ENCODE results near the gene BORCS5. TPM values are rescaled to one million over a fixed set of nuclear protein-coding genes. Genes with fewer than 3 reads are reported as not detected.

Gene BORCS5
- total and polyA plus RNA-seq, 2 donors (not counting 1 experiment from before 2014, with no cell fraction given) = 11.9 to 46.2 TPM

- Histone ChIP-seq H2AFZ (ENCODE audit: insufficient read depth, low read depth, low read length, poor library complexity, severe bottlenecking) (no peak overlapping the region), H3K4me2 (replicated peaks; ENCODE audit: low read depth, low read length, poor library complexity, severe bottlenecking) (no peak overlapping the region), H4K20me1 (ENCODE audit: control insufficient read depth, insufficient read depth, low read length, poor library complexity, severe bottlenecking) (peaks cover 6% of the 10 kb centered on the region), H3K9me3 (ENCODE audit: control extremely low read depth in 1 of 3, control insufficient read depth in 2 of 3, insufficient read depth in 1 of 3, low read length in 2 of 3) (no peaks in the 10 kb centered on the region), H3K9ac (ENCODE audit: low read length) (no peak overlapping the region), H3K79me2 (ENCODE audit: control insufficient read depth, insufficient read depth, low read length) (no peaks in the 10 kb centered on the region), H3K27me3 (replicated peaks in 1 of 4; ENCODE audit: control extremely low read depth in 1 of 4, control insufficient read depth in 3 of 4, insufficient read depth in 4 of 4, low read length in 3 of 4) (no peaks in the 10 kb centered on the region), H3K4me1 (ENCODE audit: control insufficient read depth in 2 of 2, insufficient read depth in 2 of 2, low read length in 2 of 2) (no peaks in the 10 kb centered on the region), H3K36me3 (replicated peaks in 1 of 2; ENCODE audit: control extremely low read depth in 1 of 2, control insufficient read depth in 1 of 2, extremely low read depth in 1 of 2, insufficient read depth in 2 of 2, low read length in 1 of 2) (no peaks in the 10 kb centered on the region), H3K27ac (ENCODE audit: low read length in 2 of 2) (no peak overlapping the region), H3K4me3 (ENCODE audit: control extremely low read depth in 1 of 5, extremely low read depth in 1 of 5, insufficient read depth in 1 of 5, low read depth in 2 of 5, low read length in 4 of 5) (no peak overlapping the region)
- DNase-seq (no peak), ATAC-seq (ENCODE audit: low read depth) (no peak)
- H3K27me3 Mint-ChIP-seq = no peaks in the 10 kb centered on the region
- no peak overlapping the region for H3K4me3 Mint-ChIP-seq
- intact Hi-C loops (cut with micrococcal nuclease) = no loop called here
- POLR2A ChIA-PET = no interaction called here
- CTCF ChIA-PET = interaction anchor here (0.9 kb wide), 1 partner anchor 34 kb away, joined by 5 read pairs; no protein-coding TSS in a partner anchor
- no peaks in the 10 kb centered on the region for H3K9me3 Mint-ChIP-seq (ENCODE audit: insufficient read depth)
- peaks cover 3% of the 10 kb centered on the region for H3K4me1 Mint-ChIP-seq
- no peak overlapping the region for H3K27ac Mint-ChIP-seq
- TF ChIP-seq, protein P1, sequence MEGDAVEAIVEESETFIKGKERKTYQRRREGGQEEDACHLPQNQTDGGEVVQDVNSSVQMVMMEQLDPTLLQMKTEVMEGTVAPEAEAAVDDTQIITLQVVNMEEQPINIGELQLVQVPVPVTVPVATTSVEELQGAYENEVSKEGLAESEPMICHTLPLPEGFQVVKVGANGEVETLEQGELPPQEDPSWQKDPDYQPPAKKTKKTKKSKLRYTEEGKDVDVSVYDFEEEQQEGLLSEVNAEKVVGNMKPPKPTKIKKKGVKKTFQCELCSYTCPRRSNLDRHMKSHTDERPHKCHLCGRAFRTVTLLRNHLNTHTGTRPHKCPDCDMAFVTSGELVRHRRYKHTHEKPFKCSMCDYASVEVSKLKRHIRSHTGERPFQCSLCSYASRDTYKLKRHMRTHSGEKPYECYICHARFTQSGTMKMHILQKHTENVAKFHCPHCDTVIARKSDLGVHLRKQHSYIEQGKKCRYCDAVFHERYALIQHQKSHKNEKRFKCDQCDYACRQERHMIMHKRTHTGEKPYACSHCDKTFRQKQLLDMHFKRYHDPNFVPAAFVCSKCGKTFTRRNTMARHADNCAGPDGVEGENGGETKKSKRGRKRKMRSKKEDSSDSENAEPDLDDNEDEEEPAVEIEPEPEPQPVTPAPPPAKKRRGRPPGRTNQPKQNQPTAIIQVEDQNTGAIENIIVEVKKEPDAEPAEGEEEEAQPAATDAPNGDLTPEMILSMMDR (IDR thresholded peaks at IDR 0.05) = no peak
- TF ChIP-seq EZH2 (IDR thresholded peaks at IDR 0.05; ENCODE audit: borderline replicate concordance, insufficient read depth, low read depth, low read length, poor library complexity, severe bottlenecking) = no peak
- no CpG with 5 or more reads among the region's 5 CpGs for WGBS (ENCODE audit: insufficient coverage)
These were observed 99.8 kb downstream of the BORCS5 start for GRCh38 chr12:12456637-12457036.

GRCh38 chr12:12460935-12461922, 104.4 kb downstream of the BORCS5 start:
- TF ChIP-seq, protein P1 (IDR thresholded peaks at IDR 0.05) = no peak
- no peak for TF ChIP-seq EZH2 (IDR thresholded peaks at IDR 0.05; ENCODE audit: borderline replicate concordance, insufficient read depth, low read depth, low read length, poor library complexity, severe bottlenecking)
- no peaks in the 10 kb centered on the region for H3K79me2 ChIP-seq (ENCODE audit: control insufficient read depth, insufficient read depth, low read length)
- 67% methylated on average over 1 of the region's 8 CpGs for WGBS (ENCODE audit: insufficient coverage)
- H3K36me3 ChIP-seq (replicated peaks in 1 of 2; ENCODE audit: control extremely low read depth in 1 of 2, control insufficient read depth in 1 of 2, extremely low read depth in 1 of 2, insufficient read depth in 2 of 2, low read length in 1 of 2) = peaks cover 0 to 13% of the 10 kb centered on the region in 2 experiments
- Mint-ChIP-seq H3K4me3 (no peak overlapping the region), H3K27me3 (no peaks in the 10 kb centered on the region), H3K27ac (no peak overlapping the region), H3K9me3 (ENCODE audit: insufficient read depth) (no peaks in the 10 kb centered on the region), H3K4me1 (peaks cover 6% of the 10 kb centered on the region)
- H3K9ac ChIP-seq (ENCODE audit: low read length) = no peak overlapping the region
- ATAC-seq (ENCODE audit: low read depth) (no peak), DNase-seq (no peak)
- H2AFZ ChIP-seq (ENCODE audit: insufficient read depth, low read depth, low read length, poor library complexity, severe bottlenecking) = no peak overlapping the region
- no peak overlapping the region for H3K4me2 ChIP-seq (replicated peaks; ENCODE audit: low read depth, low read length, poor library complexity, severe bottlenecking)
- H4K20me1 ChIP-seq (ENCODE audit: control insufficient read depth, insufficient read depth, low read length, poor library complexity, severe bottlenecking) = peaks cover 6% of the 10 kb centered on the region
- intact Hi-C loops (cut with micrococcal nuclease) = no loop called here
- no peaks in the 10 kb centered on the region for H3K4me1 ChIP-seq (ENCODE audit: control insufficient read depth in 2 of 2, insufficient read depth in 2 of 2, low read length in 2 of 2)
- POLR2A ChIA-PET = no interaction called here
- CTCF ChIA-PET = interaction anchor here (1.1 kb wide), 1 partner anchor 84 kb away, joined by 3 read pairs; no protein-coding TSS in a partner anchor
- H3K27me3 ChIP-seq (replicated peaks in 1 of 4; ENCODE audit: control extremely low read depth in 1 of 4, control insufficient read depth in 3 of 4, insufficient read depth in 4 of 4, low read length in 3 of 4) = no peaks in the 10 kb centered on the region
- H3K9me3 ChIP-seq (ENCODE audit: control extremely low read depth in 1 of 3, control insufficient read depth in 2 of 3, insufficient read depth in 1 of 3, low read length in 2 of 3) = no peaks in the 10 kb centered on the region
- H3K4me3 ChIP-seq (ENCODE audit: control extremely low read depth in 1 of 5, extremely low read depth in 1 of 5, insufficient read depth in 1 of 5, low read depth in 2 of 5, low read length in 4 of 5) = no peak overlapping the region
- no peak overlapping the region for H3K27ac ChIP-seq (ENCODE audit: low read length in 2 of 2)
